GM23248 (cell line): ENCODE results near the gene TMCC1. TPM values are rescaled to one million over a fixed set of nuclear protein-coding genes. Genes with fewer than 3 reads are reported as not detected.

Experiments
- DNase-seq: peaks from one replicate; pipeline ENCODE4 v3.0.0-alpha.2; 2015
- H2AFZ ChIP-seq: fragments of 200-600 bp; sonication (generic); 2 replicates; pipeline ENCODE4 v1.6.1; 2016; ENCODE audit warnings: antibody characterized with exemption
- H3F3A ChIP-seq: fragments of 200-600 bp; sonication (generic); 2 replicates; pipeline ENCODE4 v1.6.1; 2016; ENCODE audit warnings: mild to moderate bottlenecking, antibody characterized with exemption, mixed run types; ENCODE audit not compliant: insufficient read depth
- H3K27ac ChIP-seq: fragments of 200-600 bp; sonication (generic); 2 replicates; pipeline ENCODE4 v1.5.1; 2016; ENCODE audit warnings: mild to moderate bottlenecking
- H3K27me3 ChIP-seq: fragments of 200-600 bp; sonication (generic); replicated peaks from 2 replicates; pipeline ENCODE4 v1.6.1; 2016; ENCODE audit warnings: mild to moderate bottlenecking; ENCODE audit not compliant: insufficient read depth
- H3K36me3 ChIP-seq: fragments of 200-600 bp; sonication (generic); 2 replicates; pipeline ENCODE4 v1.6.1; 2016; ENCODE audit warnings: low read depth, mild to moderate bottlenecking
- H3K4me1 ChIP-seq: fragments of 200-600 bp; sonication (generic); 2 replicates; pipeline ENCODE4 v1.6.1; 2016; ENCODE audit warnings: mild to moderate bottlenecking; ENCODE audit not compliant: insufficient read depth
- H3K4me2 ChIP-seq: fragments of 200-600 bp; sonication (generic); one replicate; pipeline ENCODE4 v1.6.1; 2016; ENCODE audit warnings: mild to moderate bottlenecking; ENCODE audit not compliant: unreplicated experiment
- H3K4me3 ChIP-seq: fragments of 200-600 bp; sonication (generic); 2 replicates; pipeline ENCODE4 v1.5.1; 2016; ENCODE audit warnings: mild to moderate bottlenecking
- H3K79me2 ChIP-seq: fragments of 200-600 bp; sonication (generic); 2 replicates; pipeline ENCODE4 v1.6.1; 2016; ENCODE audit warnings: mild to moderate bottlenecking; ENCODE audit not compliant: insufficient read depth
- H3K9ac ChIP-seq: fragments of 200-600 bp; sonication (generic); 2 replicates; pipeline ENCODE4 v1.6.1; 2016; ENCODE audit warnings: mild to moderate bottlenecking
- H3K9me2 ChIP-seq: fragments of 200-600 bp; sonication (generic); 2 replicates; pipeline ENCODE4 v1.6.1; 2016; ENCODE audit warnings: mixed run types, mild to moderate bottlenecking, moderate library complexity; ENCODE audit not compliant: insufficient read depth
- H3K9me3 ChIP-seq: fragments of 200-600 bp; sonication (generic); one replicate; pipeline ENCODE4 v1.6.1; 2017; ENCODE audit warnings: low read depth
- H4K20me1 ChIP-seq: fragments of 200-600 bp; sonication (generic); 2 replicates; pipeline ENCODE4 v1.6.0; 2016; ENCODE audit not compliant: insufficient read depth
- EZH2 ChIP-seq: fragments of 200-600 bp; sonication (generic); IDR thresholded peaks from 2 replicates; pipeline ENCODE4 v1.6.1; 2018; ENCODE audit warnings: antibody characterized with exemption, mild to moderate bottlenecking; ENCODE audit not compliant: insufficient read depth, poor library complexity, severe bottlenecking
- EZH2phosphoT487 ChIP-seq: fragments of 200-600 bp; sonication (generic); IDR thresholded peaks from 2 replicates; pipeline ENCODE4 v1.6.1; 2018; ENCODE audit warnings: antibody characterized with exemption, moderate library complexity, mild to moderate bottlenecking, low read depth; ENCODE audit not compliant: insufficient read depth
- WGBS, 2 experiments: methylation state at CpG; one replicate each; pipeline ENCODE4 v1.1.6; 2015 to 2017; ENCODE audit warnings: low lambda C conversion rate in 2 of 2, low coverage in 1 of 2; ENCODE audit errors: missing lambda C conversion rate in 2 of 2; 5-methylcytosine and 5-hydroxymethylcytosine counted together
- in situ Hi-C: fragments of 300-500 bp; cut with MboI; formaldehyde crosslinking; loops from 2 replicates; pipeline ENCODE4 v1.15.0; 2020
- polyA plus RNA-seq: library from polyadenylated mRNA; unstranded; fragments of >200 nt; fragmentation: Nextera tagmentation; extraction: Ambion mirVana; gene quantifications from 2 replicates; pipeline ENCODE4 v1.2.1, GENCODE V29; 2016
- total RNA-seq: library from RNA; depleted of rRNA; stranded (reverse); fragments of >200 nt; shearing (Covaris generic); gene quantifications from 2 replicates; pipeline ENCODE4 v1.2.3, GENCODE V29; 2014

Gene TMCC1
- total and polyA plus RNA-seq, 2 experiments from 2014 or later, result 4.0 to 11.1 TPM

DNA sequence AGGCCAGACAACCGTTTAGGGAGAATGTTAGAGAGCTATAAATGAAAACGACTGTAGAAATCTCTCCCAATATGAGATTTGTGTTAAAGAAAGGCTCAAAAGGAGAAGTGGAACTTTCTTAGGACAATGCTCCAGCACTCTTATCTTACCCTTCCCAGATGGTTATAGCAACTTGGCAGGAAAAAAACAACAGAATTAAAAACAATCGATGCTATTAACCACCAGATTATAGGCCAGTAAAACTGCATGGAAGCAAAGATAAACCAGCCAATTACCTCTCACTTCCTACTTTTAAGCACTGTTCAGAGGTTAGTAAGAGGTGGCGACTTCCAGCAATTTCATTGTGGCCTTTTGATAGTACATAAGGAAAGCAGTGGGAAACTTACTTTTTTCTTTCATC, 72.9 kb downstream of the TMCC1 start:
- in situ Hi-C loops, result loop anchor here (10.0 to 25.0 kb wide), 2 partner anchors 166 to 333 kb away; no protein-coding TSS in a partner anchor
- no peaks in the 10 kb centered on the region; the same call in 1 of the 2 replicates for H3K9me2 ChIP-seq
- no peaks in the 10 kb centered on the region for H3K9me3 ChIP-seq
- 35 to 37% methylated on average over 4 of the region's 4 CpGs for WGBS, 2 experiments
- no peak overlapping the region for H3K9ac ChIP-seq
- DNase-seq, result no peak
- no peak overlapping the region for H3K27ac ChIP-seq
- H3K4me1 ChIP-seq, result peaks cover 11% of the 10 kb centered on the region
- H3K27me3 ChIP-seq, result no peaks in the 10 kb centered on the region
- no peaks in the 10 kb centered on the region for H3K36me3 ChIP-seq
- H3K4me2 ChIP-seq, result no peak overlapping the region
- TF ChIP-seq EZH2, result no peak
- TF ChIP-seq EZH2phosphoT487, result no peak
- no peak overlapping the region for H2AFZ ChIP-seq
- no peaks in the 10 kb centered on the region for H4K20me1 ChIP-seq
- H3K4me3 ChIP-seq, result no peak overlapping the region
- H3F3A ChIP-seq, result peaks cover 4% of the 10 kb centered on the region
- peaks cover 16% of the 10 kb centered on the region for H3K79me2 ChIP-seq

DNA sequence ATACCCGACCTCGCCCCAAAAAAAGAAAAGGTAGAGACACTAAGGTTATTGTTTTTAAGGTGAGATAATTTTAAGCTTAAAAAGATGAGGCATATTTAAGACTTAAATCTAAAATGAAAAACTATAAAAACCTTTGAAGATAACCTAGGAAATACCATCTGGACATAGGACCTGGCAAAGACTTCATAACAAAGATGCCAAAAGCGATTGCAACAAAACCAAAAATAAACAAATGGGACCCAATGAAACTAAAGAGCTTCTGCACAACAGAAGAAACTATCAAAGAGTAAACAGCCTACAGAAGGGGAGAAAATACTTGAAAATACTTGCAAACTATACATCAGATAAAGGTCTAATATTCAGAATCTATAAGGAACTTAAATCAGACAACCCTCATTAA, 80.9 kb downstream of the TMCC1 start:
- Histone ChIP-seq H3K4me1 (no peaks in the 10 kb centered on the region), H3K27me3 (no peaks in the 10 kb centered on the region), H3K27ac (no peak overlapping the region), H3F3A (no peaks in the 10 kb centered on the region), H3K9me3 (no peaks in the 10 kb centered on the region), H3K4me3 (no peak overlapping the region), H3K9ac (no peak overlapping the region), H3K79me2 (peaks cover 61% of the 10 kb centered on the region; the same call in 1 of the 2 replicates), H3K4me2 (no peak overlapping the region), H3K36me3 (no peaks in the 10 kb centered on the region), H3K9me2 (no peaks in the 10 kb centered on the region), H4K20me1 (no peaks in the 10 kb centered on the region), H2AFZ (no peak overlapping the region)
- DNase-seq, result no peak
- TF ChIP-seq EZH2phosphoT487, result no peak
- no peak for TF ChIP-seq EZH2
- in situ Hi-C loops, result loop anchor here (25.0 kb wide), 1 partner anchor 325 kb away; no protein-coding TSS in a partner anchor
- 84 to 98% methylated on average over 3 of the region's 3 CpGs for WGBS, 2 experiments

DNA sequence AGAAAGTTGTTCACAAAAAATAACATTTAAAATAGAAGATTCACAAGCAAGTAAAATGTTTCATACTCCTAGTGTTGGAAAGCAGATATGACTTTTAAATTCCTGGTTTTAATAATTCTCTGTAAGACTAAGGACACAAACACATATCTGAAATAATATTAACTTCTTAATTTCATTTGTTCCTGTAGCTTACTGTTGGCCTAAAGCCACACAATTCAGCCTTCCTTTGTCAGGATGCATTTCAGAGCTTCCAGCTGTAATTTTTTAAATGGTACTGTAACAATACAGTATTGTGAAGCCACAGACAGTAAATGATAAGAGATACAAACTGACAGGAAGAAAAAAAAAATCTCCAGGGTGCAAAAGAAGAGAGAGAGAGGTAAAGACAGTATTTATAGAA, 84.2 kb downstream of the TMCC1 start:
- no peak overlapping the region for H3K9ac ChIP-seq
- no peaks in the 10 kb centered on the region for H3K36me3 ChIP-seq
- no peak for DNase-seq
- in situ Hi-C loops, result loop anchor here (25.0 kb wide), 1 partner anchor 322 kb away; no protein-coding TSS in a partner anchor
- H3K27me3 ChIP-seq, result no peaks in the 10 kb centered on the region
- no peak overlapping the region for H3K4me2 ChIP-seq
- no peaks in the 10 kb centered on the region for H3K4me1 ChIP-seq
- H3K79me2 ChIP-seq, result peaks cover 59% of the 10 kb centered on the region
- no peaks in the 10 kb centered on the region for H3K9me2 ChIP-seq
- H3K27ac ChIP-seq, result no peak overlapping the region
- H2AFZ ChIP-seq, result no peak overlapping the region
- no peak overlapping the region for H3K4me3 ChIP-seq
- no peak for TF ChIP-seq EZH2phosphoT487
- no peak for TF ChIP-seq EZH2
- no peaks in the 10 kb centered on the region for H3F3A ChIP-seq
- peaks cover 4% of the 10 kb centered on the region; the same call in 1 of the 2 replicates for H4K20me1 ChIP-seq
- H3K9me3 ChIP-seq, result no peaks in the 10 kb centered on the region

DNA sequence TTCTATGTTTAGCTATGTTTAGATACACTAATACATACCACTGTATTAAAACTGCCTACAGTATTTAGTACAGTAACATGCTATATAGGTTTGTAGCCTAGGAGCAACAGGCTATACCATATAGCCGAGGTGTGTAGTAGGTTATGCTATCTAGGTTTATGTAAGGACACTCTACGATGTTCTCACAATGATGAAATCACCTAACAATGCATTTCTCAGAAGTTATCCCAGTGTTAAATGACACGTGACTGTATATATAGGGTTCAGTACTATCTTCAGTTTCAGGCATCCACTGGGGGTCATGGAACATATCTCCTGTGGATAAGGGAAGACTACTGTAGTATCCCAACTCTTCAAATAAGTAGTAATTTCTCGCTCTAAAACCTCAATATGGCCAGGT, 97.4 kb downstream of the TMCC1 start:
- peak overlapping the region; percentile 27; the same call in 1 of the 2 replicates for H3K27ac ChIP-seq
- in situ Hi-C loops, result no loop called here
- H3K4me1 ChIP-seq, result peaks cover 33% of the 10 kb centered on the region
- no peaks in the 10 kb centered on the region for H3K36me3 ChIP-seq
- H3F3A ChIP-seq, result peaks cover 16% of the 10 kb centered on the region
- H3K9me3 ChIP-seq, result no peaks in the 10 kb centered on the region
- H3K79me2 ChIP-seq, result 0 out of 2 replicates have a peak, but pooled peaks cover 6% of the 10 kb centered on the region
- 96 to 98% methylated on average over 4 of the region's 4 CpGs for WGBS, 2 experiments
- no peak overlapping the region for H3K4me3 ChIP-seq
- H3K4me2 ChIP-seq, result no peak overlapping the region
- no peak overlapping the region for H2AFZ ChIP-seq
- no peak for DNase-seq
- H3K27me3 ChIP-seq, result no peaks in the 10 kb centered on the region
- TF ChIP-seq EZH2phosphoT487 (no peak), EZH2 (no peak)
- H3K9ac ChIP-seq, result no peak overlapping the region
- H4K20me1 ChIP-seq, result no peaks in the 10 kb centered on the region
- no peaks in the 10 kb centered on the region for H3K9me2 ChIP-seq
